ENCODE results near the gene TENM4.

TENM4 gene

DNA sequence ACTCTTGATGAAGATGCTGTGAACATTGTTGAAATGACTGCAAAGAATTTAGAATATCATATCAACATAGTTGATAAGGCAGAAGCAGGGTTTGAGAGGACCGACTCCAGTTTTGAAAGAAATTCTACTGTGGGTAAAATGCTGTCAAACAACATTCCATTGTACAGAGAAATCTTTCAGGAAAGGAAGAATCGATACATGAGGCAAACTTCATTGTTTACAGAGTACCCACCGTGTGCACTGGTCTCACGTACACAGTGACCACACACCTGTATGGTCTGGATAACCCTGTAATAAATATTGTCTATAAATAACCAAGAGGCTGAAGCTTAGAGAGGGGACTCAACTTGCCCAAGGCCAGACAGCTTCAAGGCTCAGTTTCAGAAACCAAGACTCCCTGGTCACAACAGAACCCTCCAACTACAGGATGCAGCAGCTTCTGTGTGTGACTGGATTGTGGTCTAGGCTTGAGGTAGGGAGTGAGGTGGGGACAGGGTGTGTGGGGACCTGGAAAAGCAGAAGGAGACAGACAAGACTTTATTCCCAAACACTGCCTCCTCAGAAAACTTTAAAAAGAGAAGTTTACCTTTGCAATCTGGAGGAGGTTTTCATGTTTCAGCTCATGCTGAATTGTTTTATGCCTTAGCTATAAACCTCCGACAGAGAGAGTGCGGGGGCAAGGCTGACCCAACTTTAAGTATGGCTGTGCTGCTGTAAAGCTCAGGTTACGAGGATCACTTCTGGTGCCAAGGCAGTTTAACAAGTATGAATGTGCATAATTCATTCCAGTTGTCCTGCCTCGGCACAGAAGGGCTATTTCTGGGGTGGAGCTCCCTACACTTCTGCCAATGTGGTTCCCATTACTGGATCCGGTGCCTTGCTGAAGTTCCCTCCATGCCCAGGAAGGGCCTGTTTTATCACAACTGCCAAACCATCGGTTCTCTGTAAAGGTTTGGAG is 493.6 kb downstream of the TENM4 start:
- DNase-seq = no peak

- no peak for DNase-seq
Measured at GRCh38 chr11:78943841-78944240, 497.0 kb downstream of the TENM4 start.

- DNase-seq = no peak
Measured at GRCh38 chr11:78943154-78943553, 497.7 kb downstream of the TENM4 start.

- DNase-seq = no peak
Measured at GRCh38 chr11:78941226-78941851, 499.5 kb downstream of the TENM4 start.

DNA sequence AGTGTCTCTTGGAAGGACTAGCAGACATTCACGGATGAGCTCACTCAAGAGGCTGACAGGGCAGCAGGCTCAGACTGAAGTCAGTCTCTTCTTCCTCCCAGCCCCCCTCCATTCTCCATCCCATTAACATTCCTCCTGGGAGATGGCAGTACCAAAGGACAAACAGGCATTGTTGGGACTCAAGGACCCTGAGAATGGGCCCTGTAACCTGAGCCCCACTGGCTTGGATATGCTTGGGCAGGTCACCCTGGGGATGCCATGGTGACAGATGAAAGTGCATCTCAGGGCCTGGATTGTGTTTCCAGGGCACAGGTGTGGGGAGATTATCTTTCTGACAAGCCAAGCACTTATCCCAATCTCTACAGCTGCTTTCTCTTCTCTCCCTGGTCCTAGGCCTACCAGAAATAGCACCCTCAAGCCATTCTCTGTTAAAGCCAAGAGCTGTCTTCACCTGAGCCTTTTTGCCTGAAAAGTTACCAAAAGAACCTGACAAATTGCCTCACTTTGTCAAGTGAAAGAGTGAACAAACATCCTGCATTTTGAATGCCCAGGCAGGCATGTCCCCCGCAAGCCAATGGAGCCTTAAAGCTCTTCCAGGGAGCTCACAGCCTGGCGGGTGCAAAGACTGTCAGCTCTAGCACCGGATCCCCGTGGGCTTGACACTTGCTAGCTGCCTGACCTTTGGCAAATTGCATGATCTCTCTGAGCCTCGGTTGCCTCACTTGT is 500.2 kb downstream of the TENM4 start:
- DNase-seq = no peak

DNA sequence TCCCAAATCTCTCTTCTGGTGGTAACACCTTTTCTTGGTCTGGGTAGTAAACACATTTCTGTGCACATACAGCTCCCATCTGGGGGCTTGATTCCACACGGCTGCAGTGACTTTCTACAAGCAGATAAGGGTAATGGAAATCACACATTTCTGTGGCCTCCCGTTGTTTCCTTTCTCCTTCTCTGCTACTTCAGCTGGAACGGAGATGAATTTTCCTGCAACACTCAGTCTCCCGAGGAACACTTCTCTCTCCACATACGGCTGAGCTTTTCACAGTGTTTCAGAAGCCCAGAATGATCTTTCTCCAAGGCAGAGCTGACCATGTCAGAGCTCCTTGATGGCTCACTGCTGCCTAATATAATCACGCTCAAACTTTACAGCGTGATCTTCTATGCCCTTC is 501.9 kb downstream of the TENM4 start:
- no peak for DNase-seq

DNA sequence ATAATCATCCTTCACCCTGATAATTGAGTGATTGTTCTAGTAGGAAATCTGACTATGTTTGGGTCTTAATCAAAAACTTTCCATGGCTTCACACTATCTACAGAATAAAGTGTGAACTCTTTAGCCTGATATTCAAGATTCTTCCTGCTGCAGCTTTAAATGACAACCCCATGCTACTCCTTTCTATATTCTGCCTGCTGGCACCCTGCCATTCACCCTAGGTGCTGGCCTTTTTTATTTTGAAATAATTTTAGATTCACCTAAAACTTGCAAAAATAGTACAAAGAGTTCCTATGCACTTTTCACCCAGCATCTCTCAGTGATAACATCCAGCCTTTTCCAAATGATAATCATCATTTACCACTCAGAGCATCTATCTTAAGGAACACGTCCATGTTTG is 502.8 kb downstream of the TENM4 start:
- no peak for DNase-seq

DNA sequence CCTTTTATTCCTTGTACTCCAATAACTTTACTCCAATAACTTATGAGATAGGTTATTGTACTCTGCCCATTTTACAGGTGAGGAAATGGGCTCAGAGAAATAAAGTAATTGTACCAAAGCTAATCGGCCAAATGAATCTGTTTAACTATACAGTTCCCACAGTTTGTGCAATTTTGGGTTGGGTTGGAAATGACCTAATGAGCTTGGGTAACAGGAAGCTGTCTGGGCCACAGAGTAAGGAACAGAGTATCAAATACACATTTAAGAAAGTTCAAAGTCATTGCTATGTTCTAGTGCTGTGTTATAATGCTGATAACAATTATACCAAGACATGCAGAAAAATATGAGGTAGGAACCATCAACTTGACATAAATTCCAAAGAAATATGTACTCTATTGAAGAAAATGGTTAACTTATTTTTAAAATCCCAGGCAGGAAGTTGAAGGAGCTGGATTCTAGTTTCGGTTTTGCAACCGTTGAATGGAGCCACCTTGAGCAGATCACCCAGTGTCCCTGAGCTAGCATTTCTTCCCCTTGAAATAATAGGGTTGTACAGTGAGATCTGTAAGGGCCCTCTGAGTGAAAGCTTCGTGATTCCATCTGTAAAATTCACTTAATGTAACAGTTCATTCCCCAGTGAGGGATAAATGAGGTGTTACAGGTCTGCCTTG is 505.3 kb downstream of the TENM4 start:
- DNase-seq = no peak

GRCh38 chr11:78933350-78933749 is 507.5 kb downstream of the TENM4 start:
- no peak for DNase-seq

GRCh38 chr11:78932757-78933156 is 508.1 kb downstream of the TENM4 start:
- no peak for DNase-seq

DNA sequence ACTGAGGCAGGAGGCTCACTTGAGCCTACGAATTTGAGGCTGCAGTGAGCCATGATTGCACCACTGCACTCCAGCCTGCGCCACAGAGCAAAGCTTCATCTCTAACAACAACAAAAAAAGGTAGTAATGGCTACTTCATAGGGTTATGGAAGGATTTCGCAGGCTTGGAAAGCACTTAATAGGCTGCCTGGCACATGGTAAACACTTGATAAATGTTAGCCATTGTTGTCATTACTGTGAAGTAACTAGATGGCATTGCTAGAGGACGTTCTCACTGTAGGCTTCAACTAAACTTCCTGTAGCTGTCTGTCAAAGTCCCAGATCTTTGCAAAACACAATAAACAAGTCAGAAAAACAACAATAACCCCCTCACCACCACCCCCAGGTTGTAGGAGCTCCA is 508.9 kb downstream of the TENM4 start:
- DNase-seq = no peak

- no peak for DNase-seq
Measured at GRCh38 chr11:78930810-78931523, 509.9 kb downstream of the TENM4 start.

DNA sequence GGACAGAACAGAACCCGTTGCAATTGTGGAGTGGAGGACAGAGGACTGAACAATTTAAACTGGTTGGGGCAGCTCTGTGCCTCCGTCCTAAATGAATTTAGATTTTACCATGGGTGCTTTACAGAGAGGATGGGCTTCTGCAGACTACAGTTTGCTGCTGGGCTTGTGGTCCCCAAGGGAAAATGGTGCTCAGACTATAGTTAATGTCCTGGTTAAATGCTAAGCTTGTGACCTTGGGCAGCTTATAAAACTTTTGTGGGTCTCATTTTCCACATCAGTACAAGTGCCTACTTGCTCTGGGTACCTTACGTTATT is 511.0 kb downstream of the TENM4 start:
- no peak for DNase-seq

GRCh38 chr11:78929207-78929905 is 511.5 kb downstream of the TENM4 start:
- DNase-seq = peak in 5 of 56 donors; percentile 6 to 37 (median 7)

DNA sequence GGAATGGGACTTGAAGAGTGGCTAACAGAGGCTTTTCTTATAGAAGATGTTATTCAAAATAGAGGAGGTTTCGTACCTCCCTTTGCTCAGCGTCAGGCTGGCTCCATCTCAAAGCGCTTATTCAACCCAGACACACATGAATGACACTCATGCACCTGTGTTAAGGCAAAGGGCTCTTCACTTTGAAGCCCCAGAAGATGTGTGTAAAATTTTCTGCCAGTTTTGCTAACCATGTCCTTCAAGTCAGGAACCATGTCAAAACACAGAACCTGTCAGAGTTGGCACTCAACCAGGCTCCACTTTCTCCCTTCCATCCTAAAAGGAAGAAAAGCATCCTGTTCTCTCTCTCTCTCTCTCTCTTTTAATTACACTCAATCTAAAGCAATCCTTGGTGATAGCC is 513.3 kb downstream of the TENM4 start:
- DNase-seq = no peak

DNA sequence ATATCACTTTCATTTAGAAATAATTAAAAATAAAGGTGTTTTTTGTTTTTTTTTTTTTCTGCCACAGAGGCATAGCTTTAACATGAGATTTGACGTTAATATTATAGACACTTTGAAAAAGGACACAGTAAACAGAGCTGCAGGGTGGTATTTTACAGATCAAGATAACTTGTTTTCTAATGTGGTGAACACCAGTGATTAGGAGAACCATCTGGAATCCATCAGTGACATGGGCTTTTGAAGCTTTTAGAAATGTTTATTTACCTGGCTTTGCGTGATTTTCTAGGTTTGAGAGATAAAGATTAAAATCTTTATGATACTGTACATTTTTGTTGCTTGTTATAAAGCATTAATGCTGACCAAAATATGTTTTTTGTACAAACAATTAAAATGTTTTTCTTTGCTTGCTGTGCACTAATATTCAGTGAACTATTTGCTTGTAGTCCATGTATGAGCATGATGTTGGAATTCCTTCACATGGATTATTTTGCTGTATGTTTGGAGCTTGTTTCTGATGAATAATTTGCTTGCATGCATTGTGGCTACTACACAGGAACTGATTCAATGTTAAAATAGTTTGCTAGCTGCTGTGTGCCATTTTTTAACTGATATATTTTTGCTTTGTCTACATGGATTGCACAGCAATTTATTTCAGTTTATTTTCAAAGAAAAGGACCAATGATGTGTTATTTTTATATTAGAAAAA is 514.0 kb downstream of the TENM4 start:
- no peak for DNase-seq

DNA sequence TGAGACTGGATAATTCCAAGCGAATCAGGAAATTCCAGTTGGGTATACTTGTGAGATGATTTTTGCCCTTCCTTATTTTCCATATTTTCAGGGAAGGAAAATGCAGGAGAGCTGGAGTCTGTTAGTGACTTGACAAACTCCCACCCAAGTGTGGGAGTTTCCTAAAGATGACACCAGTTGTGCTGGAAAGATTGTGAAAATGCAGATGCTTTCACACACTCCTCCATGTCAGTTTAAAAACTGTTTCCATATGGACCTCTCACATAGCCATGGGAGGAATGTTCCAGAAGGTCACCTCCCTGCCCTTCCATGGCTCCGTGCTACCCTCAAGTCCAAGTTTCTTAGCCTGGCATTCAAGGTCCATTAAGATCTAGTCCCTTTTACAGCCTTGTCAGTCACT is 515.4 kb downstream of the TENM4 start:
- DNase-seq = peak in 4 of 56 donors; percentile 4 to 25 (median 6)

DNA sequence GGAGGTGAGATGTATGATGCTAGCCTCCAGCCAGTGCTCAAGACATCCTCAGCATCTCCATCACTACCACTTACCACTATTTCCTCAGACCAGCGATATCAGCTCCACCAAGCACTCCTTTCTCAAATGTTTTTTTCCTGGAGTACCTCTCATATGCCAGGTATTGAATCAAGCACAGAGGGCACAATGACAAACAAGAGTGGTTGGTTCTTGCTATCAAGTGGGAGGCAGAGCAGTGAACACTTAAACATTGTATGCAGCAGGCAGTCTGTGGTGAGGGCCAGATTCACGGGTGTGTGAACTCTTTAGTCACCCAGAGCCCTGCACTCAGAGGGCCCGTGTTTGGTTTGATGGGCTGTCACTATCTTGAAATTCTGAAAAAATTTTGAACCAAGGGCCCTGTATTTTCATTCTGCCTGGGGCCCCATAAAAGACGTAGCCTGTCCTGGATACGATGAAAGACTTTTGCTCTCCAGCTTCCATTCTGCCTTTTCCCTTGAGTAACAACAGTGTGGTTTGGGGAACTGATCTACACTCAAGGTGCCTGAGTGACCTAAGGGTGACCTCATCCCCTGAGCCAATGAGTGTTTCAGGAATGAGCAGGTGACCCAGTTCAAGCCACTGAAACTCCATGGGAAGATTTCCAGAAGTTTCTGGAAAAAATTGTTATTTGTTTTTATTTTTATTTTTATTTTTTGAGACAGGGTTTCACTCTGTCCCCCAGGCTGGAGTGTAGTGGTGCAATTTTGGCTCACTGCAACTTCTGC is 517.8 kb downstream of the TENM4 start:
- no peak for DNase-seq

DNA sequence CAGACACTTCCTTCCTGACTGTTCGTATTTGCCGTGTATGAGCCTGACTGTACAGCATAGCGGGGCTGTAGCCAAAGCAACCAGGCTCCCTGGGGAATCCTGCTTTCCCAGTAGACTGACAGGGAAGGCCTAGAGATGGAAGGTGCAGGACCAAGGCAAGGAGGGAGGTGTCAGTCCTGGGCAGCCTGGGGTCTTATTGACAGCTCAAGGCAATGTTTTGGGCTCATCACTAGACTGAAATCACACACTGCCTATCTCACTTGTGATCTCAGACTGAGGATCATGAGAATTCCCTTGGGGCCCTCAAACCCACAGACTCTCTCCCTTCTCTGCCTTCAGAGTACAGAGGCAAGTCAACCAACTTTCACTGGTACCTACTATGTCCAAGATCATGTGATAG is 519.3 kb downstream of the TENM4 start:
- no peak for DNase-seq

Measured in nucleus accumbens (tissue), 56 donors.